ENCODE measurements around the gene FBN1. TPM values are rescaled to one million over a fixed set of nuclear protein-coding genes. Genes with fewer than 3 reads are reported as not detected.

Gene FBN1
- total RNA-seq, 2 donors from 2014 or later: 12.1 to 81.9 TPM

DNA sequence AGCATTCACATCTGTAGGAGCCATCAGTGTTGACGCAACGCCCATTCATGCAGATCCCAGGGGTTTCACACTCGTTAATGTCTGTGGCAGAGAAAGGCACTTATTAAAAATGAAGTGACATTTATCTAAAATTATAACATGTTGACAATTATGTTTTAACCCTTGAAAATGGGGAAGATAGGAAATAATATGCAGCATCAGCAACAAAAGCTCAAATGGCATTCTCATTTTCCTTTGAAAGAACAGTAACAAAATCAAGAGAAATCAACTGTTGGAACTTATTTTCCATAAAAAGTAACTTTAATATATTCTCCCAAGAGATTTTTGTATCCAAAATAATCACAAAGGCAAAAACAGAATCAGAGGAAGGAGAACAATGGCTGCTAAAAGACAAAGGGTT, 140.4 kb downstream of the FBN1 start:
- WGBS: 98% methylated on average over 3 of the region's 3 CpGs
- Histone ChIP-seq H3K36me3 (no peaks in the 10 kb centered on the region), H3K27me3 (replicated peaks; ENCODE audit: insufficient read depth) (no peaks in the 10 kb centered on the region), H3K27ac (no peak overlapping the region), H3K9me3 (no peaks in the 10 kb centered on the region), H3K4me1 (replicated peaks) (no peaks in the 10 kb centered on the region), H3K4me3 (no peak overlapping the region)
- intact Hi-C loops (cut with DNase I): no loop called here
- no peak for DNase-seq (ENCODE audit: low spot score)
- TF ChIP-seq POLR2AphosphoS5 (IDR thresholded peaks at IDR 0.05): no peak
- TF ChIP-seq, protein P1, sequence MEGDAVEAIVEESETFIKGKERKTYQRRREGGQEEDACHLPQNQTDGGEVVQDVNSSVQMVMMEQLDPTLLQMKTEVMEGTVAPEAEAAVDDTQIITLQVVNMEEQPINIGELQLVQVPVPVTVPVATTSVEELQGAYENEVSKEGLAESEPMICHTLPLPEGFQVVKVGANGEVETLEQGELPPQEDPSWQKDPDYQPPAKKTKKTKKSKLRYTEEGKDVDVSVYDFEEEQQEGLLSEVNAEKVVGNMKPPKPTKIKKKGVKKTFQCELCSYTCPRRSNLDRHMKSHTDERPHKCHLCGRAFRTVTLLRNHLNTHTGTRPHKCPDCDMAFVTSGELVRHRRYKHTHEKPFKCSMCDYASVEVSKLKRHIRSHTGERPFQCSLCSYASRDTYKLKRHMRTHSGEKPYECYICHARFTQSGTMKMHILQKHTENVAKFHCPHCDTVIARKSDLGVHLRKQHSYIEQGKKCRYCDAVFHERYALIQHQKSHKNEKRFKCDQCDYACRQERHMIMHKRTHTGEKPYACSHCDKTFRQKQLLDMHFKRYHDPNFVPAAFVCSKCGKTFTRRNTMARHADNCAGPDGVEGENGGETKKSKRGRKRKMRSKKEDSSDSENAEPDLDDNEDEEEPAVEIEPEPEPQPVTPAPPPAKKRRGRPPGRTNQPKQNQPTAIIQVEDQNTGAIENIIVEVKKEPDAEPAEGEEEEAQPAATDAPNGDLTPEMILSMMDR (IDR thresholded peaks at IDR 0.05): no peak
- no peak for TF ChIP-seq POLR2A (IDR thresholded peaks at IDR 0.05)

DNA sequence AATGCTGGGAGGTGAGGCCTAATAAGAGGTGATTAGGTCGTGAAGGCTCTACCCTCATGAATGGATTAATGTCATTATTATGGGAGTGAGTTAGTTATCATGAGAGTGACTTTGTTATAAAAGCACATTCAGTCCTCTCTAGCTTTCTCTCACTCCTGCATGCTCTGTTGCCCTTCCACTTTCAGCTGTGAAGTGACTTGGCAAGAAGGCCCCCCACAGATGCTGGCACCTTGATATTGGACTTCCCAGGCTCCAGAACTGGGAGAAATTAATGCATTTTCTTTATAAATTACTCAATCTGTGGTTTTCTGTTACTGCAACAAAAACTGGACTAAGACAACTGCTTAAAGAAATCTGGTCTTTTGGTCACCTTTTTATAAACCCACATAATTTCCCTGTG, 144.3 kb downstream of the FBN1 start:
- Histone ChIP-seq H3K9me3 (no peaks in the 10 kb centered on the region), H3K4me1 (replicated peaks) (no peaks in the 10 kb centered on the region), H3K4me3 (no peak overlapping the region), H3K36me3 (no peaks in the 10 kb centered on the region), H3K27me3 (replicated peaks; ENCODE audit: insufficient read depth) (no peaks in the 10 kb centered on the region), H3K27ac (no peak overlapping the region)
- DNase-seq (ENCODE audit: low spot score): no peak
- 100% methylated on average over 1 of the region's 1 CpG for WGBS
- intact Hi-C loops (cut with DNase I): no loop called here
- TF ChIP-seq POLR2A (IDR thresholded peaks at IDR 0.05) (no peak), POLR2AphosphoS5 (IDR thresholded peaks at IDR 0.05) (no peak)
- TF ChIP-seq, protein P1 (IDR thresholded peaks at IDR 0.05): no peak

DNA sequence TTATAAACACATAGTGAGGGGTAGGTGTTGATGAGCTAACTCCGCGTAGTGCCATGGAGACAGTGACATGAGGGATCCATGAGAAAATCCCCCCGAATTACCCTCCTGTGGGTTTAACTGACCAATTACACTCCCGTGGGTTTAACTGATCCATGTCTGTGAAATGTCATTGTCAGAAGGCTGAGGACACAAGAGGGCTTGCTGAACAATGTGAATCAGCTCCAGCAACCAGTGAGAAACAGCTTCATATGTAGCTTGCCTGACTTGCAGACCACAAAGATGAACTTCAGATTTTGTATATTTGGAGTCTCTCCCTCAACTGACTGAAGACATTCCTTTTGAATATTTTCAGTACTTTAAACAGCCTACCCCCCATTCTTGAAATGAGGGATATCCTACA, 144.9 kb downstream of the FBN1 start:
- H3K27me3 ChIP-seq (replicated peaks; ENCODE audit: insufficient read depth): no peaks in the 10 kb centered on the region
- intact Hi-C loops (cut with DNase I): no loop called here
- H3K27ac ChIP-seq: no peak overlapping the region
- TF ChIP-seq POLR2A (IDR thresholded peaks at IDR 0.05) (no peak), POLR2AphosphoS5 (IDR thresholded peaks at IDR 0.05) (no peak)
- TF ChIP-seq, protein P1 (IDR thresholded peaks at IDR 0.05): no peak
- DNase-seq (ENCODE audit: low spot score): no peak
- no peaks in the 10 kb centered on the region for H3K36me3 ChIP-seq
- H3K9me3 ChIP-seq: no peaks in the 10 kb centered on the region
- 87% methylated on average over 4 of the region's 4 CpGs for WGBS
- no peaks in the 10 kb centered on the region for H3K4me1 ChIP-seq (replicated peaks)
- H3K4me3 ChIP-seq: no peak overlapping the region

DNA sequence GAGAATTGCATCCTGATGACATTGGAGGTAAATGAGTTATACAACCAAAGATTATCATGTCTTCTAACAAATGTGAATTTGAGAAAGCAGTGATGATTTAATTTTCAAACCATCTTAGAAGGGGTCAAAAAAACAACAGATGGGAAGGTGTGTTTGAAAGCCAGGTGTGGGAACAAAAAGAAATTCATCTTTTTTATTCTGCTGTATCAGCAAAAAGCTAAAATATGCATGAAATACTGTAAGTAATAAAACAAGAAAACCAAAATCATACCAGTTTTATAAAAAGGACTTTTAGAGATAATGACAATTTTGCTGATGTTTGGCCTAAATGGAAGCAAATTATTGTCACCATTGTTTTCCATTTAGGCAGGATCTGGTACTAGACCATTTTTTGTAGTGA, 145.5 kb downstream of the FBN1 start:
- H3K4me3 ChIP-seq: no peak overlapping the region
- no peaks in the 10 kb centered on the region for H3K4me1 ChIP-seq (replicated peaks)
- TF ChIP-seq POLR2AphosphoS5 (IDR thresholded peaks at IDR 0.05) (no peak), POLR2A (IDR thresholded peaks at IDR 0.05) (no peak)
- TF ChIP-seq, protein P1 (IDR thresholded peaks at IDR 0.05): no peak
- intact Hi-C loops (cut with DNase I): loop anchor here (10.0 kb wide), 1 partner anchor 145 kb away; the partner anchor contains the start of gene FBN1
- no peaks in the 10 kb centered on the region for H3K27me3 ChIP-seq (replicated peaks; ENCODE audit: insufficient read depth)
- H3K36me3 ChIP-seq: no peaks in the 10 kb centered on the region
- DNase-seq (ENCODE audit: low spot score): no peak
- no peak overlapping the region for H3K27ac ChIP-seq
- H3K9me3 ChIP-seq: no peaks in the 10 kb centered on the region

DNA sequence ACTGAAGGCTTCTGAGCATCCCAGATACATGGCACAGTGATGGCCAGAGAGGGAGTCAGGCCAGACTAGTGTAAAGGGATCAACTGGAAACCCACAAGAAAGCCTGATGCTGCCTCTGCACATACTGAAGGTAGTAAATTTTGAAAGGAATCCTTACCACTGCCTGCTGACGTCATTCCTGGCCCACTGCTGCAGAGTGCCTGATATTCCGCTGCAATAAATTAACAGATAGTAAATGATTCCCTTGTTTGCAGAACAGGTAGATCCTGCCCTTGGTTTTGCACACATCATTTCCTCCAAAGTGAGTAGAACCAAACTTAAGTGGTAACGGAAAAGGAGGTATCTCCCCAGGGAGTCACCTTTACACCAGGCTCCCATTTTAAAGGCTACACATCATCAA, 146.7 kb downstream of the FBN1 start:
- WGBS: 48% methylated on average over 3 of the region's 3 CpGs
- TF ChIP-seq, protein P1 (IDR thresholded peaks at IDR 0.05): no peak
- TF ChIP-seq POLR2AphosphoS5 (IDR thresholded peaks at IDR 0.05) (no peak), POLR2A (IDR thresholded peaks at IDR 0.05) (no peak)
- Histone ChIP-seq H3K4me3 (no peak overlapping the region), H3K27me3 (replicated peaks; ENCODE audit: insufficient read depth) (no peaks in the 10 kb centered on the region), H3K36me3 (no peaks in the 10 kb centered on the region), H3K9me3 (no peaks in the 10 kb centered on the region), H3K4me1 (replicated peaks) (no peaks in the 10 kb centered on the region), H3K27ac (no peak overlapping the region)
- intact Hi-C loops (cut with DNase I): loop anchor here (10.0 kb wide), 1 partner anchor 146 kb away; the partner anchor contains the start of gene FBN1
- DNase-seq (ENCODE audit: low spot score): no peak
